IMR-90 (cell line): ENCODE measurements around the gene SIGLEC7. TPM values are rescaled to one million over a fixed set of nuclear protein-coding genes. Genes with fewer than 3 reads are reported as not detected.

Experiments
- ATAC-seq: fragments of 200-7000 bp; cut with Tn5 transposase; 2 replicates; pipeline ENCODE4 v1.9.1; 2020; ENCODE audit warnings: low read depth, mild to moderate bottlenecking, moderate library complexity
- BruUV-seq: library from RNA; stranded (reverse); fragments of 400-500 nt; replicated peaks from 2 replicates; lab custom pipeline; 2021; lab: Mats Ljungman, UMichigan
- CTCF ChIA-PET: fragments of 300-600 bp; formaldehyde crosslinking; extraction: SDS; loops from one replicate; lab custom pipeline; 2021; ENCODE audit warnings: antibody characterized with exemption; lab: Yijun Ruan, JAX
- POLR2A ChIA-PET: fragments of 300-600 bp; sonication (Branson Sonifier 250); formaldehyde crosslinking; loops from one replicate; lab custom pipeline; 2022; ENCODE audit warnings: antibody characterized with exemption; ENCODE audit not compliant: unreplicated experiment; lab: Charles Lee
- DNase-seq: peaks from one replicate; pipeline ENCODE4 v3.0.0; 2013
- H2AFZ ChIP-seq: replicated peaks from 2 replicates; pipeline ENCODE3; 2013; ENCODE audit warnings: low read length, mild to moderate bottlenecking; ENCODE audit not compliant: poor library complexity
- H2AK5ac ChIP-seq: 2 replicates; pipeline ENCODE4 v1.6.1; 2013; ENCODE audit warnings: low read depth, low read length, inconsistent platforms
- H2AK9ac ChIP-seq: replicated peaks from 2 replicates; pipeline ENCODE3; 2013; ENCODE audit warnings: mild to moderate bottlenecking, low read depth, low read length, moderate library complexity; ENCODE audit not compliant: poor library complexity
- H2BK120ac ChIP-seq: 2 replicates; pipeline ENCODE4 v1.6.1; 2013; ENCODE audit warnings: low read depth, low read length, inconsistent platforms
- H2BK15ac ChIP-seq: 3 replicates; pipeline ENCODE4 v1.6.1; 2013; ENCODE audit warnings: low read depth, low read length, inconsistent platforms
- H2BK20ac ChIP-seq: 2 replicates; pipeline ENCODE4 v1.6.1; 2013; ENCODE audit warnings: low read depth, mild to moderate bottlenecking, inconsistent platforms, low read length, moderate library complexity
- H2BK5ac ChIP-seq: 2 replicates; pipeline ENCODE4 v1.6.1; 2013; ENCODE audit warnings: mild to moderate bottlenecking, low read depth, low read length, inconsistent platforms; ENCODE audit not compliant: poor library complexity, severe bottlenecking
- H3K14ac ChIP-seq: replicated peaks from 2 replicates; pipeline ENCODE4 v1.6.1; 2013; ENCODE audit warnings: low read depth, low read length, inconsistent platforms
- H3K18ac ChIP-seq: 2 replicates; pipeline ENCODE4 v1.6.1; 2013; ENCODE audit warnings: low read depth, low read length, control low read depth
- H3K23ac ChIP-seq: 2 replicates; pipeline ENCODE4 v1.6.1; 2013; ENCODE audit warnings: low read depth, low read length, inconsistent platforms
- H3K27ac ChIP-seq: 2 replicates; pipeline ENCODE4 v1.5.1; 2013; ENCODE audit warnings: mild to moderate bottlenecking, control low read depth, low read length; ENCODE audit not compliant: insufficient read depth
- H3K27me3 ChIP-seq: 2 replicates; pipeline ENCODE4 v1.6.1; 2013; ENCODE audit warnings: low read length; ENCODE audit not compliant: control insufficient read depth, insufficient read depth
- H3K36me3 ChIP-seq: 2 replicates; pipeline ENCODE4 v1.6.1; 2013; ENCODE audit warnings: low read length, mixed read lengths; ENCODE audit not compliant: control insufficient read depth, insufficient read depth
- H3K4ac ChIP-seq: 2 replicates; pipeline ENCODE4 v1.6.1; 2013; ENCODE audit warnings: low read depth, low read length, inconsistent platforms
- H3K4me1 ChIP-seq: 2 replicates; pipeline ENCODE4 v1.6.1; 2013; ENCODE audit warnings: low read length, mixed read lengths; ENCODE audit not compliant: control insufficient read depth, insufficient read depth
- H3K4me2 ChIP-seq: 2 replicates; pipeline ENCODE4 v1.6.1; 2013; ENCODE audit warnings: low read depth, mild to moderate bottlenecking, control low read depth, low read length, moderate library complexity
- H3K4me3 ChIP-seq: 2 replicates; pipeline ENCODE4 v1.5.1; 2013; ENCODE audit warnings: low read depth, mild to moderate bottlenecking, control low read depth, low read length, moderate library complexity; ENCODE audit not compliant: insufficient read depth
- H3K56ac ChIP-seq: 2 replicates; pipeline ENCODE4 v1.6.1; 2013; ENCODE audit warnings: low read length, inconsistent platforms; ENCODE audit not compliant: insufficient read depth; ENCODE audit errors: extremely low read depth
- H3K79me1 ChIP-seq, 2 experiments: 2 replicates each; pipeline ENCODE4 v1.6.1; 2013; ENCODE audit warnings: low read length in 2 of 2, inconsistent platforms in 1 of 2, low read depth in 1 of 2
- H3K9ac ChIP-seq: 2 replicates; pipeline ENCODE4 v1.6.1; 2013; ENCODE audit warnings: low read depth, low read length, control low read depth
- H3K9me1 ChIP-seq: 2 replicates; pipeline ENCODE4 v1.6.1; 2013; ENCODE audit warnings: low read length, inconsistent platforms; ENCODE audit not compliant: insufficient read depth
- H3K9me3 ChIP-seq: 2 replicates; pipeline ENCODE4 v1.6.1; 2013; ENCODE audit warnings: low read length; ENCODE audit not compliant: control insufficient read depth, insufficient read depth
- H4K20me1 ChIP-seq: 2 replicates; pipeline ENCODE4 v1.6.1; 2013; ENCODE audit warnings: low read length, inconsistent platforms; ENCODE audit not compliant: insufficient read depth
- H4K5ac ChIP-seq: 2 replicates; pipeline ENCODE4 v1.6.1; 2013; ENCODE audit warnings: mild to moderate bottlenecking, low read depth, low read length, control low read depth
- H4K8ac ChIP-seq, 2 experiments: 2 replicates each; pipeline ENCODE4 v1.6.1; 2013; ENCODE audit warnings: low read depth in 2 of 2, low read length in 2 of 2, control low read depth in 1 of 2, inconsistent platforms in 1 of 2
- H4K91ac ChIP-seq: 2 replicates; pipeline ENCODE4 v1.6.1; 2013; ENCODE audit warnings: low read depth, low read length, inconsistent platforms; ENCODE audit not compliant: insufficient read depth
- CEBPB ChIP-seq: IDR thresholded peaks from 2 replicates; pipeline ENCODE4 v1.6.1; 2012; ENCODE audit warnings: low read depth, low read length, improper control_type of control experiment
- CTCF ChIP-seq: conservative IDR thresholded peaks from 2 replicates; pipeline ENCODE4 v1.5.1; 2012; ENCODE audit warnings: mild to moderate bottlenecking, low read depth, low read length, improper control_type of control experiment
- ELK1 ChIP-seq: fragments of 150-350 bp; IDR thresholded peaks from 2 replicates; pipeline ENCODE4 v1.6.1; 2016; ENCODE audit warnings: low read depth, mild to moderate bottlenecking, low read length, moderate library complexity, borderline replicate concordance
- FOS ChIP-seq: fragments of 150-350 bp; IDR thresholded peaks from 2 replicates; pipeline ENCODE4 v1.6.1; 2016; ENCODE audit warnings: low read depth, low read length
- MAFK ChIP-seq: IDR thresholded peaks from 2 replicates; pipeline ENCODE4 v1.6.1; 2012; ENCODE audit warnings: low read depth, low read length, improper control_type of control experiment
- MAZ ChIP-seq: IDR thresholded peaks from 2 replicates; pipeline ENCODE4 v1.6.1; 2012; ENCODE audit warnings: low read depth, mild to moderate bottlenecking, low read length, improper control_type of control experiment, moderate library complexity, borderline replicate concordance
- MXI1 ChIP-seq: IDR thresholded peaks from 2 replicates; pipeline ENCODE4 v1.6.1; 2012; ENCODE audit warnings: low read depth, mild to moderate bottlenecking, low read length, moderate library complexity, borderline replicate concordance
- RFX5 ChIP-seq: IDR thresholded peaks from 2 replicates; pipeline ENCODE4 v1.8.0; 2012; ENCODE audit warnings: low read depth, mild to moderate bottlenecking, low read length, moderate library complexity
- SMC3 ChIP-seq: fragments of 150-350 bp; IDR thresholded peaks from 2 replicates; pipeline ENCODE4 v1.6.1; 2016; ENCODE audit warnings: low read depth, mild to moderate bottlenecking, antibody characterized with exemption, low read length, moderate library complexity
- USF2 ChIP-seq: fragments of 150-350 bp; IDR thresholded peaks from 2 replicates; pipeline ENCODE4 v1.6.1; 2017; ENCODE audit warnings: mild to moderate bottlenecking, antibody characterized with exemption, low read length, low read depth
- WGBS, 2 experiments: methylation state at CpG; one replicate each; pipeline versions ENCODE4 v1.1.5 to v1.1.7; 2013; ENCODE audit warnings: missing lambda C conversion rate in 2 of 2; ENCODE audit not compliant: insufficient read length in 1 of 2; ENCODE audit errors: extremely low coverage in 2 of 2; 5-methylcytosine and 5-hydroxymethylcytosine counted together
- dilution Hi-C: fragments of 300-500 bp; cut with HindIII; formaldehyde crosslinking; loops from one replicate; pipeline ENCODE4 v1.14.3; 2018; ENCODE audit warnings: low sequenced_read_pairs; ENCODE audit not compliant: unreplicated experiment
- in situ Hi-C: fragments of 300-500 bp; cut with MboI; formaldehyde crosslinking; loops from 3 replicates; pipeline ENCODE4 v1.14.3; 2019; ENCODE audit warnings: low sequenced_read_pairs, inconsistent platforms, mixed read lengths
- intact Hi-C: fragments of 100-400 bp; cut with micrococcal nuclease; formaldehyde crosslinking; loops from 2 replicates; pipeline ENCODE4 v1.10.0; 2022
- polyA plus RNA-seq, 3 experiments: library from polyadenylated mRNA; depleted of rRNA; stranded (reverse); fragments of >200 nt; gene quantifications; 2 replicates each; pipeline ENCODE4 v1.2.3, GENCODE V29; 2012; ENCODE audit warnings: low replicate concordance in 1 of 3
- total RNA-seq: library from RNA; depleted of rRNA; stranded (reverse); fragments of >200 nt; gene quantifications from 2 replicates; pipeline ENCODE4 v1.2.3, GENCODE V29; 2012

SIGLEC7 gene
- total and polyA plus RNA-seq, 2 of the 4 experiments (the other 2 are of a cell fraction) = not detected

GRCh38 chr19:51098365-51099046, 43.6 kb upstream of the SIGLEC7 start:
- in situ Hi-C loops = no loop called here
- BruUV-seq = no TSS peak
- WGBS, 2 experiments = 76% methylated on average over 8 of the region's 78 CpGs; no CpG with 5 or more reads in 1 of the 2 experiments
- H3K4me2 ChIP-seq = no peak overlapping the region
- H4K5ac ChIP-seq = no peak overlapping the region
- H2BK5ac ChIP-seq = no peak overlapping the region
- ChIA-PET CTCF (no interaction called here), POLR2A (no interaction called here)
- H3K4me1 ChIP-seq = no peaks in the 10 kb centered on the region
- H2BK15ac ChIP-seq = no peak overlapping the region
- no peak overlapping the region for H3K18ac ChIP-seq
- H3K9me3 ChIP-seq = no peaks in the 10 kb centered on the region
- no peak overlapping the region for H3K27ac ChIP-seq
- H3K4me3 ChIP-seq = no peak overlapping the region
- H3K56ac ChIP-seq = no peak overlapping the region
- intact Hi-C loops = loop anchor here (5.0 kb wide), 1 partner anchor 166 kb away; no protein-coding TSS in a partner anchor
- no peak overlapping the region for H4K91ac ChIP-seq
- DNase-seq (no peak), ATAC-seq (no peak)
- no peak overlapping the region for H2AK9ac ChIP-seq
- no peak overlapping the region for H2BK120ac ChIP-seq
- H3K27me3 ChIP-seq = no peaks in the 10 kb centered on the region
- TF ChIP-seq SMC3 (no peak), CEBPB (no peak), FOS (no peak), MAFK (no peak), MXI1 (no peak), CTCF (no peak), MAZ (no peak), ELK1 (no peak), RFX5 (no peak), USF2 (no peak)
- H3K79me1 ChIP-seq = peaks cover 7 to 39% of the 10 kb centered on the region in 2 experiments; a peak in 3 of 4 replicates
- H3K23ac ChIP-seq = no peak overlapping the region
- H3K14ac ChIP-seq = no peak overlapping the region
- H2AFZ ChIP-seq = no peak overlapping the region
- no peaks in the 10 kb centered on the region; the same call in 1 of the 2 replicates for H3K9me1 ChIP-seq
- H4K20me1 ChIP-seq = peaks cover 25% of the 10 kb centered on the region
- H4K8ac ChIP-seq = no peak overlapping the region
- no peak overlapping the region for H3K9ac ChIP-seq
- peaks cover 19% of the 10 kb centered on the region for H3K36me3 ChIP-seq
- H2AK5ac ChIP-seq = no peak overlapping the region
- no peak overlapping the region for H2BK20ac ChIP-seq
- dilution Hi-C loops = no loop called here
- no peak overlapping the region for H3K4ac ChIP-seq
